ENCODE measurements around the gene ADARB1. TPM values are rescaled to one million over a fixed set of nuclear protein-coding genes. Genes with fewer than 3 reads are reported as not detected.

The ADARB1 gene
- polyA plus RNA-seq, 5 donors, result 19.8 to 42.0 (median 27.7) TPM

- DNase-seq, result no peak
These were observed 19.3 kb upstream of the ADARB1 start for GRCh38 chr21:45054927-45055612.

DNA sequence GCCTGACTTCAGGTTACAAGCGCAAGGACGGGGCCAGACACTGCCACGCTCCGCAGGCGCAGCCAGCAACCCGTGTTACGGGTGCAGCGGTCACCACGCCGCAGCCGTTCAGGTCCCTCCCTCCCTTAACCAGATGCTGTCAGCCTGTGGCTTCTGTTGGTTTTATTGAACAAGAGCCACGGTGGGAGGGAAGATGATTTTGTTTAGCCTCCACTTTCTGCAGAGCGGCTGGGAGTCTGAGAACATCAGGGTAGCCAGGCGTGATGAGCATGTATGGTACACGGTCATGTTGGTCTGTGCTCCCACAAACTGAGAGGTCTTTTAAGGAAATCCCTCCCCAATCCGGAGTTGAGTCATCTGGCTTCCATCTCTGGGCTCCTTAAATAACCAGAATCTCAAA lies 18.5 kb upstream of the ADARB1 start:
- no peak for DNase-seq

GRCh38 chr21:45056296-45056904 lies 18.0 kb upstream of the ADARB1 start:
- DNase-seq, result no peak

- no peak for DNase-seq
These were observed 17.3 kb upstream of the ADARB1 start for GRCh38 chr21:45056917-45057560.

- no peak for DNase-seq
These were observed 16.5 kb upstream of the ADARB1 start for GRCh38 chr21:45057886-45058285.

GRCh38 chr21:45059121-45059520 lies 15.3 kb upstream of the ADARB1 start:
- DNase-seq, result no peak

GRCh38 chr21:45060089-45060488 lies 14.3 kb upstream of the ADARB1 start:
- DNase-seq, result no peak

GRCh38 chr21:45060675-45061311 lies 13.6 kb upstream of the ADARB1 start:
- DNase-seq, result no peak

- no peak for DNase-seq
These were observed 10.3 kb upstream of the ADARB1 start for GRCh38 chr21:45064091-45064490.

- no peak for DNase-seq
These were observed 9.6 kb upstream of the ADARB1 start for GRCh38 chr21:45064618-45065399.

GRCh38 chr21:45067462-45068285 lies 6.7 kb upstream of the ADARB1 start:
- no peak for DNase-seq

DNA sequence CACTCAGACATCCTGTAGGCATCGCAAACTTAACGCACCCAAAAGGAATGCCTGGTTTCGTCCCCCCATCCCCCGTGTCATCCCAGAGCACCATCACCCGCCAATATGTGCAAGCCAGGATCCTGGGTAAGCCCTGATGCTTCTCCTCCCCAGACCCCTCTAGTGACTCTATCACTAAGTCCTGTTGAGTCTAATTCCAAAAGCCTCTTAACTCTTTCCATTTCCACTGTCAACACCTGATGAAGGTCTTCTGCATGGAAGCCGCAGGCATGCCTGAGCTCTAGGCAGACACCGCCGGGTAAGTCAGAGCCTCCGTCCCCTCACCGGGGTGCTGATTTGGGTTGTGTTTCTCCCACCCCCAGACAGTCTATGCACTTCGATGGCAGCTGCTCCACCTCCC lies 5.3 kb upstream of the ADARB1 start:
- DNase-seq, result no peak

DNA sequence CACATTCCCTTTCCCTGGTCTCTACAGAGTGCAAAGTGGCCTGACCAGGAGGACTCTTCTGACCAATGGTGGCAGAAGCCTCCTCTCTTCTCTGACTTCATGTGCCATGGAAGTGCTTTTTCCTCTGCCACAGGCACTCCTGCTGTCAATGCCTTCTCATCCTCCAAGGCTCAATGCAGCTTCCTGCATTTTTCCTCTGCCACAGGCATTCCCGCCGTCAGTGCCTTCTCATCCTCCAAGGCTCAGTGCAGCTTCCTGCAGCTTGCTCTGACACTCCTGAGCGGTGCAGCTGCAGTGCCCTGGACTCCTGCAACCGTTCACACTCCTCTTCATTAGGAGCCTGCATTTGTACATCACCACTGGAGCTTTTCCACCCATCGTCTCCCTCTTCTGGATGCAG lies 4.7 kb upstream of the ADARB1 start:
- DNase-seq, result no peak

GRCh38 chr21:45071078-45071873 lies 3.1 kb upstream of the ADARB1 start:
- no peak for DNase-seq

DNA sequence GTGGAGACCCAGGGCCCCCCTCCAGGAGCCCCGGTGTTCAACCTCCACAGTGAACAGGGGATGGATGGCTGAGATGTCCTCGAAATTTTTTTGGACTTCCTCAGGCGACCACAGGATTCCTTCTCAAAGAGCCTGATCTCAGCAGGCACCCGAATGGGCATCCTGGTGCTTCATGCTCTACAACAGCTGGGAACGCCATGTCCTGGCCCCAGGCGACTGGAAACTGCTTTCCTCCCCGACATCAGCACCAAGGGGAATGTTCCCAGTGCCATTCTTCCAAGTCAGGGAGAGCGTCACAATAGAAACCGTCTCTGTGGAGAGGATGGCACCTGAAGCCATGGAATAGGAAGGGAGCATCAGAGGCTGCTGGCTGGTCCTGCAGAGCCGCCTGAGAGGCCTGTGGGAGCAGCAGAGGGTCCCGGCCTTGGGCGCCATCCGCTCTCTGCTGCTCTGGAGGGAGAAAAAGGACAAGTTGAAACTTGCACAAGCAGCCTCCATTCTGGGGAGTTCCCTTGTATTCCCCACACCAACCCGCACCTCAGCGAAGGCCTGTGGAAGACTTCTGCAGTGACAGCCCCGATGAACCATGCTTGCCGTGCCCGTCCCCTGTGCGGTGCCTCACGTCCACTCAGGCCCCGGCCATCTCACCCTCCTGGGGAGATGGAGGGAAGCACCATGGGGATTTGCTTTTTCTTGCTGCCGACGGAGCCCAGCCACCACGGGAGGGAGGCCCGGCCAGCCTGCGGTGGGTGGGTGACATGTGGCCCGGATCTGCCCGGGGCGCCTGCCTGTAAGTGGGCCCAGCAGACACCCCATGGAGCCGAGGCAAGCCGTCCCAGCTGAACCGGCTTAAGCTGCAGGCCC lies 2.3 kb upstream of the ADARB1 start:
- DNase-seq, result no peak

GRCh38 chr21:45072738-45073300 lies 1.6 kb upstream of the ADARB1 start:
- no peak for DNase-seq

GRCh38 chr21:45073301-45074047 lies 906 bp upstream of the ADARB1 start:
- no peak for DNase-seq
